ENCODE results near the gene CYBRD1. TPM values are rescaled to one million over a fixed set of nuclear protein-coding genes. Genes with fewer than 3 reads are reported as not detected.

The CYBRD1 gene
- total RNA-seq, 1 experiment from 2014 or later, result 7.9 TPM

DNA sequence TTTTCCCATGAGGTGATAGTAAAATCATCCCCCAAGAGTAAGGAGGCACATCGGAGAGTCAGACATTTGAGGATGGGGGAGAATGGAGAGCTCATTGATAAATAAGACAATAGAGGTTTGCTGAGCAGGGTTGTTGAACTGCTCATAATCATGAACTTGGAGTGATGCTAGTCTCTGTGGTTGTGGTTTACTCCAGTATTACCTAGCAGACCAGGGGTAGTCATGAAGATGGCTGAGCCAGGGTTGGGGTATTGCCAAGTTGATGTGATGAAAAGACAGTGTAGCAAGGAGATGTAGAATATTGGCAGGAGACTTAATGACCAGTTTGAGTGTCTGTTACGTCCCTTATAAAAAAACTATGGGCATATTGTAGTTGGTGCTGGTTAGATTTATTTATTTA lies 25.4 kb downstream of the CYBRD1 start (continued):
- TF ChIP-seq, protein P1, sequence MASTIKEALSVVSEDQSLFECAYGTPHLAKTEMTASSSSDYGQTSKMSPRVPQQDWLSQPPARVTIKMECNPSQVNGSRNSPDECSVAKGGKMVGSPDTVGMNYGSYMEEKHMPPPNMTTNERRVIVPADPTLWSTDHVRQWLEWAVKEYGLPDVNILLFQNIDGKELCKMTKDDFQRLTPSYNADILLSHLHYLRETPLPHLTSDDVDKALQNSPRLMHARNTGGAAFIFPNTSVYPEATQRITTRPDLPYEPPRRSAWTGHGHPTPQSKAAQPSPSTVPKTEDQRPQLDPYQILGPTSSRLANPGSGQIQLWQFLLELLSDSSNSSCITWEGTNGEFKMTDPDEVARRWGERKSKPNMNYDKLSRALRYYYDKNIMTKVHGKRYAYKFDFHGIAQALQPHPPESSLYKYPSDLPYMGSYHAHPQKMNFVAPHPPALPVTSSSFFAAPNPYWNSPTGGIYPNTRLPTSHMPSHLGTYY (CRISPR knock-in tag; IDR thresholded peaks at IDR 0.05), result no peak
- TF ChIP-seq NFE2L1 (CRISPR knock-in tag; IDR thresholded peaks at IDR 0.05) (no peak), ZNF263 (CRISPR knock-in tag; IDR thresholded peaks at IDR 0.05; ENCODE audit: low read depth) (no peak)
- TF ChIP-seq, protein P2, sequence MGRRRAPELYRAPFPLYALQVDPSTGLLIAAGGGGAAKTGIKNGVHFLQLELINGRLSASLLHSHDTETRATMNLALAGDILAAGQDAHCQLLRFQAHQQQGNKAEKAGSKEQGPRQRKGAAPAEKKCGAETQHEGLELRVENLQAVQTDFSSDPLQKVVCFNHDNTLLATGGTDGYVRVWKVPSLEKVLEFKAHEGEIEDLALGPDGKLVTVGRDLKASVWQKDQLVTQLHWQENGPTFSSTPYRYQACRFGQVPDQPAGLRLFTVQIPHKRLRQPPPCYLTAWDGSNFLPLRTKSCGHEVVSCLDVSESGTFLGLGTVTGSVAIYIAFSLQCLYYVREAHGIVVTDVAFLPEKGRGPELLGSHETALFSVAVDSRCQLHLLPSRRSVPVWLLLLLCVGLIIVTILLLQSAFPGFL (CRISPR knock-in tag; IDR thresholded peaks at IDR 0.05; ENCODE audit: borderline replicate concordance), result no peak
- TF ChIP-seq, protein P3, sequence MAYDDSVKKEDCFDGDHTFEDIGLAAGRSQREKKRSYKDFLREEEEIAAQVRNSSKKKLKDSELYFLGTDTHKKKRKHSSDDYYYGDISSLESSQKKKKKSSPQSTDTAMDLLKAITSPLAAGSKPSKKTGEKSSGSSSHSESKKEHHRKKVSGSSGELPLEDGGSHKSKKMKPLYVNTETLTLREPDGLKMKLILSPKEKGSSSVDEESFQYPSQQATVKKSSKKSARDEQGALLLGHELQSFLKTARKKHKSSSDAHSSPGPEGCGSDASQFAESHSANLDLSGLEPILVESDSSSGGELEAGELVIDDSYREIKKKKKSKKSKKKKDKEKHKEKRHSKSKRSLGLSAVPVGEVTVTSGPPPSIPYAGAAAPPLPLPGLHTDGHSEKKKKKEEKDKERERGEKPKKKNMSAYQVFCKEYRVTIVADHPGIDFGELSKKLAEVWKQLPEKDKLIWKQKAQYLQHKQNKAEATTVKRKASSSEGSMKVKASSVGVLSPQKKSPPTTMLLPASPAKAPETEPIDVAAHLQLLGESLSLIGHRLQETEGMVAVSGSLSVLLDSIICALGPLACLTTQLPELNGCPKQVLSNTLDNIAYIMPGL (CRISPR knock-in tag; IDR thresholded peaks at IDR 0.05), result no peak
- TF ChIP-seq, protein P4, sequence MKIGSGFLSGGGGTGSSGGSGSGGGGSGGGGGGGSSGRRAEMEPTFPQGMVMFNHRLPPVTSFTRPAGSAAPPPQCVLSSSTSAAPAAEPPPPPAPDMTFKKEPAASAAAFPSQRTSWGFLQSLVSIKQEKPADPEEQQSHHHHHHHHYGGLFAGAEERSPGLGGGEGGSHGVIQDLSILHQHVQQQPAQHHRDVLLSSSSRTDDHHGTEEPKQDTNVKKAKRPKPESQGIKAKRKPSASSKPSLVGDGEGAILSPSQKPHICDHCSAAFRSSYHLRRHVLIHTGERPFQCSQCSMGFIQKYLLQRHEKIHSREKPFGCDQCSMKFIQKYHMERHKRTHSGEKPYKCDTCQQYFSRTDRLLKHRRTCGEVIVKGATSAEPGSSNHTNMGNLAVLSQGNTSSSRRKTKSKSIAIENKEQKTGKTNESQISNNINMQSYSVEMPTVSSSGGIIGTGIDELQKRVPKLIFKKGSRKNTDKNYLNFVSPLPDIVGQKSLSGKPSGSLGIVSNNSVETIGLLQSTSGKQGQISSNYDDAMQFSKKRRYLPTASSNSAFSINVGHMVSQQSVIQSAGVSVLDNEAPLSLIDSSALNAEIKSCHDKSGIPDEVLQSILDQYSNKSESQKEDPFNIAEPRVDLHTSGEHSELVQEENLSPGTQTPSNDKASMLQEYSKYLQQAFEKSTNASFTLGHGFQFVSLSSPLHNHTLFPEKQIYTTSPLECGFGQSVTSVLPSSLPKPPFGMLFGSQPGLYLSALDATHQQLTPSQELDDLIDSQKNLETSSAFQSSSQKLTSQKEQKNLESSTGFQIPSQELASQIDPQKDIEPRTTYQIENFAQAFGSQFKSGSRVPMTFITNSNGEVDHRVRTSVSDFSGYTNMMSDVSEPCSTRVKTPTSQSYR (CRISPR knock-in tag; IDR thresholded peaks at IDR 0.05), result no peak

GRCh38 chr2:171550613-171551012 lies 28.3 kb downstream of the CYBRD1 start:
- Mint-ChIP-seq H3K4me1 (no peaks in the 10 kb centered on the region), H3K36me3 (0 out of 2 replicates have a peak, but pooled peaks cover 3% of the 10 kb centered on the region), H3K4me3 (no peak overlapping the region), H3K27ac (no peak overlapping the region), H3K27me3 (ENCODE audit: low read depth) (no peaks in the 10 kb centered on the region), H3K9me3 (no peaks in the 10 kb centered on the region)
- no peak for DNase-seq (ENCODE audit: low spot score)
- ChIA-PET CTCF (interaction anchor here (1.3 kb wide), 1 partner anchor 9 kb away, joined by 3 read pairs; no protein-coding TSS in a partner anchor), POLR2A (no interaction called here)
- TF ChIP-seq, protein P5, sequence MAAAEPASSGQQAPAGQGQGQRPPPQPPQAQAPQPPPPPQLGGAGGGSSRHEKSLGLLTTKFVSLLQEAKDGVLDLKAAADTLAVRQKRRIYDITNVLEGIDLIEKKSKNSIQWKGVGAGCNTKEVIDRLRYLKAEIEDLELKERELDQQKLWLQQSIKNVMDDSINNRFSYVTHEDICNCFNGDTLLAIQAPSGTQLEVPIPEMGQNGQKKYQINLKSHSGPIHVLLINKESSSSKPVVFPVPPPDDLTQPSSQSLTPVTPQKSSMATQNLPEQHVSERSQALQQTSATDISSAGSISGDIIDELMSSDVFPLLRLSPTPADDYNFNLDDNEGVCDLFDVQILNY (CRISPR knock-in tag; IDR thresholded peaks at IDR 0.05), result no peak
- TF ChIP-seq ESRRA (CRISPR knock-in tag; IDR thresholded peaks at IDR 0.05; ENCODE audit: borderline replicate concordance) (no peak), ATF3 (CRISPR knock-in tag; conservative IDR thresholded peaks at IDR 0.05) (no peak), ZNF317 (CRISPR knock-in tag; IDR thresholded peaks at IDR 0.05; ENCODE audit: borderline replicate concordance, low read depth) (no peak), CTCF (IDR thresholded peaks at IDR 0.05) (no peak), GTF2I (CRISPR knock-in tag; conservative IDR thresholded peaks at IDR 0.05) (no peak), FOXP1 (CRISPR knock-in tag; IDR thresholded peaks at IDR 0.05; ENCODE audit: borderline replicate concordance) (no peak), KAT7 (CRISPR knock-in tag; IDR thresholded peaks at IDR 0.05; ENCODE audit: borderline replicate concordance) (no peak), ZNF219 (CRISPR knock-in tag; IDR thresholded peaks at IDR 0.05; ENCODE audit: borderline replicate concordance) (no peak), NR1H2 (CRISPR knock-in tag; IDR thresholded peaks at IDR 0.05) (no peak), FOXJ3 (CRISPR knock-in tag; IDR thresholded peaks at IDR 0.05; ENCODE audit: borderline replicate concordance) (no peak), MXD4 (CRISPR knock-in tag; IDR thresholded peaks at IDR 0.05; ENCODE audit: borderline replicate concordance) (no peak), OVOL2 (CRISPR knock-in tag; IDR thresholded peaks at IDR 0.05; ENCODE audit: borderline replicate concordance) (no peak)
- TF ChIP-seq, protein P6, sequence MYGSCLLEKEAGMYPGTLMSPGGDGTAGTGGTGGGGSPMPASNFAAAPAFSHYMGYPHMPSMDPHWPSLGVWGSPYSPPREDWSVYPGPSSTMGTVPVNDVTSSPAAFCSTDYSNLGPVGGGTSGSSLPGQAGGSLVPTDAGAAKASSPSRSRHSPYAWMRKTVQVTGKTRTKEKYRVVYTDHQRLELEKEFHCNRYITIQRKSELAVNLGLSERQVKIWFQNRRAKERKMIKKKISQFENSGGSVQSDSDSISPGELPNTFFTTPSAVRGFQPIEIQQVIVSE (CRISPR knock-in tag; IDR thresholded peaks at IDR 0.05; ENCODE audit: borderline replicate concordance), result no peak
- ATAC-seq, result no peak

All from WTC11 (cell line).